ENCODE data around the gene SH3GL1.

- TF ChIP-seq BHLHE40 (IDR thresholded peaks at IDR 0.05; ENCODE audit: borderline replicate concordance) (no peak), SUZ12 (IDR thresholded peaks at IDR 0.05) (no peak), TARDBP (IDR thresholded peaks at IDR 0.05) (no peak), NFRKB (IDR thresholded peaks at IDR 0.05) (no peak), SP1 (IDR thresholded peaks at IDR 0.05) (no peak), FOXK2 (IDR thresholded peaks at IDR 0.05) (no peak), FOXA1 (IDR thresholded peaks at IDR 0.05) (no peak), LEF1 (IDR thresholded peaks at IDR 0.05; ENCODE audit: borderline replicate concordance) (no peak), ZNF384 (IDR thresholded peaks at IDR 0.05) (no peak), ELF4 (IDR thresholded peaks at IDR 0.05) (no peak), ARNT (IDR thresholded peaks at IDR 0.05) (no peak), L3MBTL2 (conservative IDR thresholded peaks at IDR 0.05) (no peak)
Observed at GRCh38 chr19:4446704-4447200, 46.4 kb upstream of the SH3GL1 start.

Data from HEK293T (cell line).